KMS-11 (cell line): ENCODE measurements around the gene PDE3A.

ENCODE experiments used
- H2AFZ ChIP-seq: fragments of 200-600 bp; sonication (generic); 2 replicates; pipeline ENCODE4 v1.6.1; 2016; ENCODE audit warnings: antibody characterized with exemption, mixed run types, low read depth
- H3K27ac ChIP-seq: fragments of 200-600 bp; sonication (generic); 2 replicates; pipeline ENCODE4 v1.6.1; 2016; ENCODE audit warnings: mild to moderate bottlenecking, mixed run types
- H3K27me3 ChIP-seq: fragments of 200-600 bp; sonication (generic); 2 replicates; pipeline ENCODE4 v1.6.1; 2017; ENCODE audit warnings: mild to moderate bottlenecking, low read depth, mixed run types, moderate library complexity; ENCODE audit not compliant: insufficient read depth
- H3K36me3 ChIP-seq: fragments of 200-600 bp; sonication (generic); 2 replicates; pipeline ENCODE4 v1.6.1; 2017; ENCODE audit warnings: mild to moderate bottlenecking, mixed run types; ENCODE audit not compliant: insufficient read depth
- H3K4me1 ChIP-seq: fragments of 200-600 bp; sonication (generic); 2 replicates; pipeline ENCODE4 v1.6.1; 2016; ENCODE audit warnings: mild to moderate bottlenecking, low read depth, mixed run types; ENCODE audit not compliant: poor library complexity, severe bottlenecking
- H3K4me2 ChIP-seq: fragments of 200-600 bp; sonication (generic); 2 replicates; pipeline ENCODE4 v1.7.0; 2016; ENCODE audit warnings: mild to moderate bottlenecking, mixed run types
- H3K4me3 ChIP-seq: fragments of 200-600 bp; sonication (generic); IDR thresholded peaks from 2 replicates; pipeline ENCODE4 v1.6.1; 2017; ENCODE audit warnings: low read depth, low read length, mixed read lengths; ENCODE audit not compliant: insufficient read depth
- H3K79me2 ChIP-seq: fragments of 200-600 bp; sonication (generic); 2 replicates; pipeline ENCODE4 v1.6.1; 2016; ENCODE audit warnings: low read depth, mixed run types; ENCODE audit not compliant: insufficient read depth
- H3K9ac ChIP-seq: fragments of 200-600 bp; sonication (generic); 2 replicates; pipeline ENCODE4 v1.6.1; 2016; ENCODE audit warnings: mild to moderate bottlenecking, mixed run types
- H4K20me1 ChIP-seq: fragments of 200-600 bp; sonication (generic); 2 replicates; pipeline ENCODE4 v1.6.1; 2016; ENCODE audit warnings: mild to moderate bottlenecking, mixed run types; ENCODE audit not compliant: insufficient read depth
- CTCF ChIP-seq: fragments of 200-600 bp; sonication (generic); conservative IDR thresholded peaks from 2 replicates; pipeline ENCODE4 v1.6.1; 2017; ENCODE audit warnings: low read depth, mild to moderate bottlenecking, antibody characterized with exemption, low read length, moderate library complexity, mixed read lengths

The PDE3A gene

GRCh38 chr12:20375560-20375959 is 7.2 kb downstream of the PDE3A start:
- no peak for TF ChIP-seq CTCF
- no peak overlapping the region for H3K9ac ChIP-seq
- H3K4me2 ChIP-seq, result no peak overlapping the region
- H3K4me3 ChIP-seq, result no peak overlapping the region
- no peak overlapping the region for H3K27ac ChIP-seq
- no peaks in the 10 kb centered on the region for H3K36me3 ChIP-seq
- no peaks in the 10 kb centered on the region for H3K79me2 ChIP-seq
- H4K20me1 ChIP-seq, result no peaks in the 10 kb centered on the region
- H3K27me3 ChIP-seq, result no peaks in the 10 kb centered on the region
- no peak overlapping the region for H2AFZ ChIP-seq
- no peaks in the 10 kb centered on the region for H3K4me1 ChIP-seq

GRCh38 chr12:20376984-20377383 is 8.6 kb downstream of the PDE3A start:
- H3K79me2 ChIP-seq, result no peaks in the 10 kb centered on the region
- TF ChIP-seq CTCF, result no peak

GRCh38 chr12:20377750-20378149 is 9.4 kb downstream of the PDE3A start:
- no peaks in the 10 kb centered on the region for H4K20me1 ChIP-seq
- no peaks in the 10 kb centered on the region for H3K36me3 ChIP-seq
- no peak overlapping the region for H3K4me3 ChIP-seq
- no peak overlapping the region for H2AFZ ChIP-seq
- H3K27ac ChIP-seq, result no peak overlapping the region
- H3K27me3 ChIP-seq, result no peaks in the 10 kb centered on the region
- no peaks in the 10 kb centered on the region for H3K4me1 ChIP-seq
- no peaks in the 10 kb centered on the region for H3K79me2 ChIP-seq
- H3K9ac ChIP-seq, result no peak overlapping the region
- no peak for TF ChIP-seq CTCF
- no peak overlapping the region for H3K4me2 ChIP-seq

More at GRCh38 chr12:20376984-20377383, 8.6 kb downstream of the PDE3A start:
- H3K36me3 ChIP-seq, result no peaks in the 10 kb centered on the region
- H2AFZ ChIP-seq, result no peak overlapping the region
- no peaks in the 10 kb centered on the region for H4K20me1 ChIP-seq
- no peak overlapping the region for H3K4me3 ChIP-seq
- no peaks in the 10 kb centered on the region for H3K27me3 ChIP-seq
- no peak overlapping the region for H3K27ac ChIP-seq
- no peak overlapping the region for H3K9ac ChIP-seq
- H3K4me2 ChIP-seq, result no peak overlapping the region
- H3K4me1 ChIP-seq, result no peaks in the 10 kb centered on the region

- no peaks in the 10 kb centered on the region for H3K36me3 ChIP-seq
- no peak for TF ChIP-seq CTCF
- H3K4me1 ChIP-seq, result no peaks in the 10 kb centered on the region
- H3K27me3 ChIP-seq, result no peaks in the 10 kb centered on the region
- H3K27ac ChIP-seq, result no peak overlapping the region
- H3K4me2 ChIP-seq, result no peak overlapping the region
- H3K9ac ChIP-seq, result no peak overlapping the region
- H3K79me2 ChIP-seq, result no peaks in the 10 kb centered on the region
- no peak overlapping the region for H2AFZ ChIP-seq
- no peaks in the 10 kb centered on the region for H4K20me1 ChIP-seq
- no peak overlapping the region for H3K4me3 ChIP-seq
Measured at GRCh38 chr12:20382117-20382516, 13.8 kb downstream of the PDE3A start.
